NB4 (cell line): ENCODE data around the gene LRRK1.

ENCODE experiments used
- MYC ChIP-seq: IDR thresholded peaks from 2 replicates; pipeline ENCODE4 v1.6.1; 2011; ENCODE audit warnings: low read depth, low read length
- POLR2A ChIP-seq: IDR thresholded peaks from 2 replicates; pipeline ENCODE4 v1.6.1; 2011; ENCODE audit warnings: mild to moderate bottlenecking; ENCODE audit not compliant: insufficient read length; ENCODE audit errors: extremely low read depth
- TF ChIP-seq, protein P1 (sequence below): IDR thresholded peaks from one replicate; pipeline ENCODE4 v1.5.1; 2012; ENCODE audit warnings: low read depth, low read length
- TF ChIP-seq, protein P2 (sequence below): IDR thresholded peaks from 2 replicates; pipeline ENCODE4 v1.6.1; 2011; ENCODE audit warnings: low read depth, low read length

DNA sequence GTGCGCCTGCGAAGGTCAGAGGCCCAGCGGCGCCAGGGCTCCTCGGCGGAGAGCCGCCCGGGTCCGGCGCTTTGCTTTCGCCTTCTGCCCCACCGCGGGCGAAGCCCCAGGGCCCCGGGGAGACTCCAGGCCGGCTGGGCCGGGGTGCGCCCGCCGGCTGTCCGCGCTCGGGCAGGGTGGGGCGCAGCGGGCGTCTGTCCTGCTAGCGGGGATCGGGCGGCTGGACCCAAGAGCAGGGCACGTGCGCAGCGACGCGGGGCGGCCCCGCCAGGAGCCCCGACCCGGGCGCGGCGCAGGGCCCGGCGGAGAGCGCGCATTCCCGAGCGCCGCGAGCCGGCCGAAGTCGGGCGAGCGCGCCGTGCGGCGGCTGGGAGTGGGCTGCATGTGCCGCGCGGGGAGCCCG is 40.1 kb upstream of the LRRK1 start:
- TF ChIP-seq, protein P1, sequence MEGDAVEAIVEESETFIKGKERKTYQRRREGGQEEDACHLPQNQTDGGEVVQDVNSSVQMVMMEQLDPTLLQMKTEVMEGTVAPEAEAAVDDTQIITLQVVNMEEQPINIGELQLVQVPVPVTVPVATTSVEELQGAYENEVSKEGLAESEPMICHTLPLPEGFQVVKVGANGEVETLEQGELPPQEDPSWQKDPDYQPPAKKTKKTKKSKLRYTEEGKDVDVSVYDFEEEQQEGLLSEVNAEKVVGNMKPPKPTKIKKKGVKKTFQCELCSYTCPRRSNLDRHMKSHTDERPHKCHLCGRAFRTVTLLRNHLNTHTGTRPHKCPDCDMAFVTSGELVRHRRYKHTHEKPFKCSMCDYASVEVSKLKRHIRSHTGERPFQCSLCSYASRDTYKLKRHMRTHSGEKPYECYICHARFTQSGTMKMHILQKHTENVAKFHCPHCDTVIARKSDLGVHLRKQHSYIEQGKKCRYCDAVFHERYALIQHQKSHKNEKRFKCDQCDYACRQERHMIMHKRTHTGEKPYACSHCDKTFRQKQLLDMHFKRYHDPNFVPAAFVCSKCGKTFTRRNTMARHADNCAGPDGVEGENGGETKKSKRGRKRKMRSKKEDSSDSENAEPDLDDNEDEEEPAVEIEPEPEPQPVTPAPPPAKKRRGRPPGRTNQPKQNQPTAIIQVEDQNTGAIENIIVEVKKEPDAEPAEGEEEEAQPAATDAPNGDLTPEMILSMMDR: no peak
- TF ChIP-seq POLR2A (no peak), MYC (no peak)
- TF ChIP-seq, protein P2, sequence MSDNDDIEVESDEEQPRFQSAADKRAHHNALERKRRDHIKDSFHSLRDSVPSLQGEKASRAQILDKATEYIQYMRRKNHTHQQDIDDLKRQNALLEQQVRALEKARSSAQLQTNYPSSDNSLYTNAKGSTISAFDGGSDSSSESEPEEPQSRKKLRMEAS: no peak
